T-helper 22 cell (primary cell): ENCODE measurements around the gene SEMA3G.

Source experiments
- DNase-seq: peaks from one replicate; pipeline ENCODE4 v3.0.0-alpha.2; 2020; ENCODE audit warnings: low read depth

SEMA3G gene

GRCh38 chr3:52394751-52395502, 50.0 kb downstream of the SEMA3G start:
- DNase-seq = no peak

DNA sequence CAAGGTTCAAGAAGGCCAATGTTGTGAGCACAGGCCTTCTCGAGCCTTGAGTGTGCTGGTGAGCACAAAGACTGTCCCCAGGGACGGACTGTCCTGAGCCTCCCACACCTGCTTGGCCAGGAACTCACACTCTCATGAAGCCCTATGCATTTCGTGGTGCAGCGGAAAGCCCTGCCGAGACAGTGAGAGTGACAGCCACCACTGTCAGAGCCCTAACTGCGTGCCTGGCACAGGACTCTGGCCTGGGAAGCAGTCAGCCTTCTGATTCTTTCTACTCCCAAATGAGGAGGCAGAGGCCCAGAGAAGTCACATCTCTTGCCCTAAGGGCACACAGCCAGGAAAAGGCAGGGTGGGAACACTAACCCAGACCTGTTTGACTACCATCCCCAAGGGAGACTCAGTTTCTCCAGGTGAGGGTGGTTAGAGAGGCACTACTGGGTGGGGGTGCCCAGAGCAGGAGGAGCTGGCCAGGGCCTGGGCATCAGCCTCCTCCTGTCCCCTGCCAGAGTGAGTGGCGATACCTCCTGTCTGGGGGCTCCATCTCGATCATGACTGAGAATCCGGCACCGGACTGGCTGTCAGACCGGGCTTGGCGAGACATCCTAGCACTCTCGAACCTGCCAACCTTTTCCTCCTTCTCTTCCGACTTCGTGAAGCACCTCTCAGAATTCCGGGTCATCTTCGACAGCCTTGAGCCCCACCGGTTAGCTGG, 50.8 kb downstream of the SEMA3G start:
- DNase-seq = no peak

GRCh38 chr3:52393131-52393807, 51.6 kb downstream of the SEMA3G start:
- DNase-seq = no peak

GRCh38 chr3:52392216-52392930, 52.5 kb downstream of the SEMA3G start:
- DNase-seq = no peak

GRCh38 chr3:52391096-52391495, 53.8 kb downstream of the SEMA3G start:
- no peak for DNase-seq

DNA sequence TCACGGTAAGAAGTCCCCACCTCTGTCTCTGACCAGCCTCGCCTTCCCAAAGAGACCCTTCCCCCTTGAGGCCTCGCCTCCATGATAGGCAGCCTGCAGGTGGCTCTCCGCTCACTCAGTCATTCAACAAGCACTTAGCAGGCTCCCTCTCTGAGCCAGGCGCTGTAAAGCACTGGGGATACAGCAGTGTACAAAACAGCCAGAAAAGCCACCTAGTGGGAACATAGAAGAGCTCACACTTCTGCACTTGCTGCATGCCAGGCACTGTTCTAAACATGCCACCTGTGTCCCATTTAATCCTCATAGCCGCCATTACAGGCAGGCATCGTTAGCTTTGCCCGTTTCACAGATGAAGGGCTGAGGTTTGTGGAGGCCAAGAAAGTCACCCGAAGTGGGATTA, 56.0 kb downstream of the SEMA3G start:
- DNase-seq = no peak

DNA sequence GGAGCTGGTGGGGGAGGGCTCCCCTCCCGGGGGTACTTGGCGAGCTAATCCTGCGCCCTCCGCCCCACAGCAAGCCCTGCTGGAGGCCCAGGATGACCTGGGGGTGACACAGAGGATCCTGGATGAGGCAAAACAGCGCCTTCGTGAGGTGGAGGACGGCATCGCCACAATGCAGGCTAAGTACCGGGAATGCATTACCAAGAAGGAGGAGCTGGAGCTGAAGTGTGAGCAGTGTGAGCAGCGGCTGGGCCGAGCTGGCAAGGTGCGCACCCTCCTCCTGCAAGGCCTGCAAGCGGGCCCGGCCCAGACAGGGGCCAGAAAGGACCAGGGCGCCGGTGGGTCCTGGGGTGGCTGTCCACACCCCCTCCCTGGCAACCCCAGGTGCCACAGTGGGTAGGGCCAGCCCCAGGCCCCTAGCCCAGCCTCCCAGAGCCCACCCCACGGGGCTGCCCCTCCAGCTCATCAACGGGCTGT, 56.5 kb downstream of the SEMA3G start:
- DNase-seq = no peak

GRCh38 chr3:52387481-52387880, 57.4 kb downstream of the SEMA3G start:
- no peak for DNase-seq

- no peak for DNase-seq
Observed at GRCh38 chr3:52385157-52385556, 59.7 kb downstream of the SEMA3G start.

- no peak for DNase-seq
Observed at GRCh38 chr3:52384019-52384761, 60.7 kb downstream of the SEMA3G start.

DNA sequence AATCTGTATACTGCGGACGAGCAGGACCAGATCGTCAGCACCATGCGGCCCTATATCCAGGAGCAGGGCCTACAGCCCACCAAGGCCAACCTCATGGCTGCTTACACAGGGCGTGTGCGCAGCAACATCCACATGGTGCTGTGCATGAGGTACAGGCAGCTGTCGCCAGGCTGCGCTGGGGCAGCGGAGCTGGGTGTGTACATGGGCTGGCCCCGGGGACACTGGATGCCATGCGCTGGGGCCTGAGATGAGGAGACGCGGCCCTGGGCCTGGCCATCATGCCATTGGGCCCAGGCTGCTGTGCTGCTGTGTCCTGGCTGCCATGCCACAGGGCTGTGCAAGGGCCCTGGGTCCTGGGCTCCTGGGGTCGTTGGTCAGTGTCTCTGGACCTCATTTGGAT, 61.5 kb downstream of the SEMA3G start:
- no peak for DNase-seq
